22Rv1 (cell line): Measurements from ENCODE around the gene CYP39A1.

Experiments
- CTCF ChIP-seq: fragments of 450-650 bp; IDR thresholded peaks from 2 replicates; pipeline ENCODE4 v1.5.1; 2017; ENCODE audit warnings: mild to moderate bottlenecking
- ZFX ChIP-seq: fragments of 450-650 bp; IDR thresholded peaks from 2 replicates; pipeline ENCODE4 v1.6.1; 2017; ENCODE audit warnings: antibody characterized with exemption, borderline replicate concordance

- TF ChIP-seq CTCF (no peak), ZFX (no peak)
Measured at GRCh38 chr6:46653439-46654195, 999 bp upstream of the CYP39A1 start.
